ENCODE measurements around the gene FAM9B.

Gene FAM9B

GRCh38 chrX:9071031-9071650 is 37.2 kb upstream of the FAM9B start:
- Histone ChIP-seq H3K27me3 (ENCODE audit: insufficient read depth, poor library complexity, severe bottlenecking) (no peaks in the 10 kb centered on the region), H3K27ac (replicated peaks) (no peak overlapping the region), H3K4me3 (replicated peaks; ENCODE audit: insufficient read depth, low read length) (no peak overlapping the region)
- no peak for DNase-seq (ENCODE audit: low read depth in 1 of 2, low spot score in 1 of 2)
- no peak for TF ChIP-seq POLR2AphosphoS5 (IDR thresholded peaks at IDR 0.05; ENCODE audit: low read depth)
- TF ChIP-seq GABPA (IDR thresholded peaks at IDR 0.05; ENCODE audit: low read depth), result no peak
- no peak for TF ChIP-seq REST (IDR thresholded peaks at IDR 0.05; ENCODE audit: insufficient replicate concordance, low read depth)

GRCh38 chrX:9069573-9069972 is 35.6 kb upstream of the FAM9B start:
- TF ChIP-seq CTCF (IDR thresholded peaks at IDR 0.05; ENCODE audit: insufficient read depth, low read length), result no peak
- no peak for TF ChIP-seq POLR2AphosphoS5 (IDR thresholded peaks at IDR 0.05; ENCODE audit: low read depth)
- TF ChIP-seq GABPA (IDR thresholded peaks at IDR 0.05; ENCODE audit: low read depth), result no peak
- TF ChIP-seq SPI1 (IDR thresholded peaks at IDR 0.05; ENCODE audit: borderline replicate concordance, low read depth), result no peak
- TF ChIP-seq REST (IDR thresholded peaks at IDR 0.05; ENCODE audit: insufficient replicate concordance, low read depth), result no peak
- Histone ChIP-seq H3K27me3 (ENCODE audit: insufficient read depth, poor library complexity, severe bottlenecking) (no peaks in the 10 kb centered on the region), H3K27ac (replicated peaks) (no peak overlapping the region), H3K4me3 (replicated peaks; ENCODE audit: insufficient read depth, low read length) (no peak overlapping the region)
- no peak for DNase-seq (ENCODE audit: low read depth in 1 of 2, low spot score in 1 of 2)

- H3K27me3 ChIP-seq (ENCODE audit: insufficient read depth, poor library complexity, severe bottlenecking), result no peaks in the 10 kb centered on the region
These were observed 30.8 kb upstream of the FAM9B start for GRCh38 chrX:9064694-9065093.

GRCh38 chrX:9062641-9063040 is 28.7 kb upstream of the FAM9B start:
- H3K27ac ChIP-seq (replicated peaks), result no peak overlapping the region
- no peak for TF ChIP-seq POLR2AphosphoS5 (IDR thresholded peaks at IDR 0.05; ENCODE audit: low read depth)
- TF ChIP-seq CTCF (IDR thresholded peaks at IDR 0.05; ENCODE audit: insufficient read depth, low read length), result no peak
- no peak for TF ChIP-seq REST (IDR thresholded peaks at IDR 0.05; ENCODE audit: insufficient replicate concordance, low read depth)
- no peak for TF ChIP-seq GABPA (IDR thresholded peaks at IDR 0.05; ENCODE audit: low read depth)
- no peak for TF ChIP-seq SPI1 (IDR thresholded peaks at IDR 0.05; ENCODE audit: borderline replicate concordance, low read depth)

More at GRCh38 chrX:9064694-9065093, 30.8 kb upstream of the FAM9B start:
- Histone ChIP-seq H3K4me3 (replicated peaks; ENCODE audit: insufficient read depth, low read length) (no peak overlapping the region), H3K27ac (replicated peaks) (no peak overlapping the region)
- no peak for DNase-seq (ENCODE audit: low read depth in 1 of 2, low spot score in 1 of 2)
- TF ChIP-seq CTCF (IDR thresholded peaks at IDR 0.05; ENCODE audit: insufficient read depth, low read length), result no peak

More at GRCh38 chrX:9062641-9063040, 28.7 kb upstream of the FAM9B start:
- no peak for DNase-seq (ENCODE audit: low read depth in 1 of 2, low spot score in 1 of 2)
- no peak overlapping the region for H3K4me3 ChIP-seq (replicated peaks; ENCODE audit: insufficient read depth, low read length)
- no peaks in the 10 kb centered on the region for H3K27me3 ChIP-seq (ENCODE audit: insufficient read depth, poor library complexity, severe bottlenecking)
